NCI-H2196 treated with DMSO at 0.1 percent for 48 hours (cell line): Measurements from ENCODE around the gene SLC16A5.
A peak's percentile ranks its signal among the peaks of the same experiment; 100 is the strongest.
"Not testable (repeated sequence)": the region's sequence is repeated elsewhere in the genome, so short reads cannot be mapped to it uniquely, and the experiment has no call there.

Experiments used
- DNase-seq: peaks from one replicate; lab custom pipeline; 2025; ENCODE audit not compliant: unreplicated experiment; lab: John Stamatoyannopoulos, UW

Gene SLC16A5

GRCh38 chr17:75132018-75133000, 44.6 kb downstream of the SLC16A5 start:
- DNase-seq: not testable (repeated sequence)

- no peak for DNase-seq
These were observed 45.2 kb downstream of the SLC16A5 start for GRCh38 chr17:75133001-75133400.

GRCh38 chr17:75133607-75134347, 46.0 kb downstream of the SLC16A5 start:
- DNase-seq: not testable (repeated sequence)

- DNase-seq: no peak
These were observed 47.7 kb downstream of the SLC16A5 start for GRCh38 chr17:75135452-75135851.

GRCh38 chr17:75135946-75136345, 48.2 kb downstream of the SLC16A5 start:
- DNase-seq: no peak

GRCh38 chr17:75137762-75138161, 50.0 kb downstream of the SLC16A5 start:
- not testable (repeated sequence) for DNase-seq

GRCh38 chr17:75138519-75138918, 50.8 kb downstream of the SLC16A5 start:
- DNase-seq: peak; percentile 16

GRCh38 chr17:75142236-75142971, 54.6 kb downstream of the SLC16A5 start:
- DNase-seq: no peak

GRCh38 chr17:75144816-75145512, 57.2 kb downstream of the SLC16A5 start:
- no peak for DNase-seq

- DNase-seq: no peak
These were observed 58.8 kb downstream of the SLC16A5 start for GRCh38 chr17:75146592-75146991.

- no peak for DNase-seq
These were observed 60.3 kb downstream of the SLC16A5 start for GRCh38 chr17:75147878-75148546.

GRCh38 chr17:75151930-75152329, 64.2 kb downstream of the SLC16A5 start:
- no peak for DNase-seq

- no peak for DNase-seq
These were observed 64.8 kb downstream of the SLC16A5 start for GRCh38 chr17:75152523-75152921.

GRCh38 chr17:75152922-75153779, 65.4 kb downstream of the SLC16A5 start:
- DNase-seq: peak; percentile 28

- DNase-seq: no peak
These were observed 66.0 kb downstream of the SLC16A5 start for GRCh38 chr17:75153780-75154194.

- peak; percentile 93 for DNase-seq
These were observed 66.7 kb downstream of the SLC16A5 start, which contains the start of gene JPT1 for GRCh38 chr17:75154195-75155106. JPT1 (minus strand) TSS chr17:75154512; CDS start chr17:75154397, 115 bp downstream.

GRCh38 chr17:75155191-75155601, 67.4 kb downstream of the SLC16A5 start:
- no peak for DNase-seq
